Rectal smooth muscle tissue (tissue), 1 donor: ENCODE measurements around the gene PTTG2.

Source experiments
- H3K27ac ChIP-seq: one replicate; pipeline ENCODE4 v1.7.0; 2013; ENCODE audit warnings: low read depth, low read length, inconsistent platforms
- H3K27me3 ChIP-seq: one replicate; pipeline ENCODE4 v1.7.0; 2013; ENCODE audit warnings: low read length; ENCODE audit not compliant: control insufficient read depth, insufficient read depth
- H3K36me3 ChIP-seq: one replicate; pipeline ENCODE4 v1.7.0; 2013; ENCODE audit warnings: low read length; ENCODE audit not compliant: control insufficient read depth, insufficient read depth
- H3K4me1 ChIP-seq: one replicate; pipeline ENCODE4 v1.7.0; 2013; ENCODE audit warnings: low read length; ENCODE audit not compliant: control insufficient read depth, insufficient read depth
- H3K4me3 ChIP-seq: one replicate; pipeline ENCODE4 v1.7.0; 2013; ENCODE audit warnings: low read length
- H3K9ac ChIP-seq: one replicate; pipeline ENCODE4 v1.7.0; 2013; ENCODE audit warnings: low read length

The PTTG2 gene

GRCh38 chr4:38005637-38006036, 45.4 kb downstream of the PTTG2 start:
- H3K4me1 ChIP-seq, result peaks cover 54% of the 10 kb centered on the region
- H3K27ac ChIP-seq, result peak overlapping the region; percentile 64
- no peak overlapping the region for H3K9ac ChIP-seq
- H3K27me3 ChIP-seq, result no peaks in the 10 kb centered on the region
- no peaks in the 10 kb centered on the region for H3K36me3 ChIP-seq
- H3K4me3 ChIP-seq, result no peak overlapping the region

DNA sequence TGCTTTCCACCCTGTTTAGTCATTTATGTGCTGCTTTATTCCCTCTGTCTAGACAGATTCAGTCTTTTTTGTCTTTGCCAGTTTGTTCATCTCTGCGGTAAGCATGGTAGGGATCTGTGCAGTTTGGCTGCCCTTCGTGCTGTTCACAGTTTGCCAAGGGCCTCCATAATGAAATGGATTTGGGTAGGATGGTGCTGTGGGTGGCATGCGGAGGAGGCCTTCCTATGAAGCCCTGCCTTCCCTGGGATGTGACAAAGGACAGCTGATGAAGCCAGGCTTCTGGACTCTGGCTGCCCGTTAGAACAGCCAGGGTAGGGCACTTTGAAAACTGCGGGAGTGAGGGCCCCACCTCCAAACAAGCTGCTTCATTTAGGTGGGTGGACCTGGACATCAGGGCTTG, 47.4 kb downstream of the PTTG2 start:
- Histone ChIP-seq H3K4me3 (no peak overlapping the region), H3K4me1 (peaks cover 52% of the 10 kb centered on the region), H3K27ac (peak overlapping the region; percentile 16), H3K9ac (no peak overlapping the region), H3K27me3 (no peaks in the 10 kb centered on the region), H3K36me3 (no peaks in the 10 kb centered on the region)

DNA sequence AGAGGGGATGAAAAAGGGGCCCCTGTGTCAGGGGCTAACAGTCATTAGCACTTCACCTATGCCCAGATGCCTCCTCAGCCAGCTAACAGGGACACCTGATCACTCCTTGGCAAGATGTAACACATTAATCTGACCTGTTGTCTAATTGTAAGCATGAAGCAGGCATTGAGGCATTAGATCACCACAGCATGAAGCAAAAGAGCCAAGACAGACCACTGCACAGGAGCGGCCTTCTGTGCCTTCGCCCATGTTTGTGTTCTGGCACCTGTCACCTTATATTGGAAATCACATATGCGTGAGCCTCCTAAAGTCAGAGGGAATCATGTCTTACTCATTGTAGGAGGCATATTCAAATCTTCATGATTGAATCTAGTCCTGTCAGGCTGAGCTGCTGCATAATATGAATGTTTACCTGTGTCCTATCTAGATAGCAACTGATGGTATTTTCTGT, 48.4 kb downstream of the PTTG2 start:
- H3K36me3 ChIP-seq, result no peaks in the 10 kb centered on the region
- H3K4me1 ChIP-seq, result peaks cover 46% of the 10 kb centered on the region
- peak overlapping the region; percentile 1 for H3K27ac ChIP-seq

GRCh38 chr4:38009421-38009820, 49.2 kb downstream of the PTTG2 start:
- H3K4me3 ChIP-seq, result no peak overlapping the region
- no peak overlapping the region for H3K9ac ChIP-seq
- no peaks in the 10 kb centered on the region for H3K36me3 ChIP-seq
- H3K27ac ChIP-seq, result no peak overlapping the region
- H3K27me3 ChIP-seq, result no peaks in the 10 kb centered on the region
- H3K4me1 ChIP-seq, result peaks cover 47% of the 10 kb centered on the region

More for the DNA sequence above, 48.4 kb downstream of the PTTG2 start:
- Histone ChIP-seq H3K27me3 (no peaks in the 10 kb centered on the region), H3K4me3 (no peak overlapping the region), H3K9ac (no peak overlapping the region)

DNA sequence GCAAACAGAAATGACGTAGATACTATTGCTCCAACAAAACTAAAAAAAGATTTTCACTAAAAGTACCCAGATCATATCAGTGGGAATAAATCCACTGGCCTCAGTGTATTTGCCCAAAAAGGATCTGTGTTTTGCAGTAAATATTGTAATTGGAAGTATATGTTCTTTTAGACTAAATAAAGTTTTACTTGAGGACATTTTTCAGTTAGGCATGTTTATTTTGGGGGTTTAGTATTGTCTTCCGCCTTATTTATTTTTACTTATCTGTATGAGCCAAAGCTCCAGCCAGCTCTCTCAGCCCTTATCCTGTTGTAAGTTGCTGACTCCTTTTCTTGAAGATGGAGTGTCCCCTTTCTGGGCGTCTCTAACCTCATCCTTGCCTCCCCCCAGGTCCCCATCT, 49.8 kb downstream of the PTTG2 start:
- no peak overlapping the region for H3K27ac ChIP-seq
- H3K4me3 ChIP-seq, result no peak overlapping the region
- H3K36me3 ChIP-seq, result no peaks in the 10 kb centered on the region
- no peak overlapping the region for H3K9ac ChIP-seq
- peaks cover 45% of the 10 kb centered on the region for H3K4me1 ChIP-seq
- H3K27me3 ChIP-seq, result no peaks in the 10 kb centered on the region
